ENCODE data around the gene PTPRK.

DNA sequence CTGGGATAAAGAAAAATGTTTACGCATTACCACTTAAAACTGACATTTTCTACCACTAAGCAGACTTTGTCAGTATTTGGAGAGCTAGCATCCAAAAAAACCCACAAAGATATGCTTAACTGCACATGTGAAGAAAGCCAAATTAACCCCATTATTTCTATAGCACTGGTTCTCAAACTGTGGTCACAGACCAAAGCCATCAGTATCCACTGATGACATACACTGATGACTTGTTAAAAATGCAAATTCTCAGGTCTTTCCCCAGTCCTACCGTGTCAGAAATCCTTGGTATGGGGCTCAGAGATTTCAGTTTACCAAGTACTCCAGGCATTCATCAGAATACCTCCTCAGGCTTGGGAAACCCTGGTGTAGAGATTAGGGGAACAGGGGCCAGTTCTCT lies 230.2 kb downstream of the PTPRK start:
- TF ChIP-seq, protein P1, sequence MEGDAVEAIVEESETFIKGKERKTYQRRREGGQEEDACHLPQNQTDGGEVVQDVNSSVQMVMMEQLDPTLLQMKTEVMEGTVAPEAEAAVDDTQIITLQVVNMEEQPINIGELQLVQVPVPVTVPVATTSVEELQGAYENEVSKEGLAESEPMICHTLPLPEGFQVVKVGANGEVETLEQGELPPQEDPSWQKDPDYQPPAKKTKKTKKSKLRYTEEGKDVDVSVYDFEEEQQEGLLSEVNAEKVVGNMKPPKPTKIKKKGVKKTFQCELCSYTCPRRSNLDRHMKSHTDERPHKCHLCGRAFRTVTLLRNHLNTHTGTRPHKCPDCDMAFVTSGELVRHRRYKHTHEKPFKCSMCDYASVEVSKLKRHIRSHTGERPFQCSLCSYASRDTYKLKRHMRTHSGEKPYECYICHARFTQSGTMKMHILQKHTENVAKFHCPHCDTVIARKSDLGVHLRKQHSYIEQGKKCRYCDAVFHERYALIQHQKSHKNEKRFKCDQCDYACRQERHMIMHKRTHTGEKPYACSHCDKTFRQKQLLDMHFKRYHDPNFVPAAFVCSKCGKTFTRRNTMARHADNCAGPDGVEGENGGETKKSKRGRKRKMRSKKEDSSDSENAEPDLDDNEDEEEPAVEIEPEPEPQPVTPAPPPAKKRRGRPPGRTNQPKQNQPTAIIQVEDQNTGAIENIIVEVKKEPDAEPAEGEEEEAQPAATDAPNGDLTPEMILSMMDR (conservative IDR thresholded peaks at IDR 0.05), result no peak
- no peak for TF ChIP-seq ZFX (IDR thresholded peaks at IDR 0.05)
